SW 1271 (cell line): ENCODE data around the gene STRAP.
A peak's percentile ranks its signal among the peaks of the same experiment; 100 is the strongest.

Source experiments
- DNase-seq, 2 experiments: peaks; one replicate each; lab custom pipeline; 2025; lab: John Stamatoyannopoulos, UW

The STRAP gene

GRCh38 chr12:15882118-15882971, at the start of gene STRAP:
Gene STRAP (plus strand): TSS chr12:15882387. CDS start chr12:15882708, 321 bp downstream.
- DNase-seq, result peak; percentile 92 to 99

- no peak for DNase-seq
Observed at GRCh38 chr12:15834575-15834974, 47.6 kb upstream of the STRAP start.

- no peak for DNase-seq
Observed at GRCh38 chr12:15837141-15837790, 44.9 kb upstream of the STRAP start.

- DNase-seq, result no peak
Observed at GRCh38 chr12:15839041-15839440, 43.1 kb upstream of the STRAP start.

GRCh38 chr12:15839682-15840081, 42.5 kb upstream of the STRAP start:
- no peak for DNase-seq

GRCh38 chr12:15842108-15842507, 40.1 kb upstream of the STRAP start:
- no peak for DNase-seq

- no peak for DNase-seq
Observed at GRCh38 chr12:15846887-15847286, 35.3 kb upstream of the STRAP start.

- no peak for DNase-seq
Observed at GRCh38 chr12:15848606-15849005, 33.6 kb upstream of the STRAP start.

GRCh38 chr12:15851045-15851620, 31.1 kb upstream of the STRAP start:
- no peak for DNase-seq

- DNase-seq, result no peak
Observed at GRCh38 chr12:15851919-15852318, 30.3 kb upstream of the STRAP start.

- DNase-seq, result no peak
Observed at GRCh38 chr12:15852383-15852782, 29.8 kb upstream of the STRAP start.

GRCh38 chr12:15853877-15854276, 28.3 kb upstream of the STRAP start:
- DNase-seq, result no peak

GRCh38 chr12:15854916-15855315, 27.3 kb upstream of the STRAP start:
- no peak for DNase-seq

GRCh38 chr12:15855646-15856045, 26.5 kb upstream of the STRAP start:
- DNase-seq, result no peak

- peak; percentile 13 to 72 for DNase-seq
Observed at GRCh38 chr12:15856097-15856982, 25.8 kb upstream of the STRAP start.

GRCh38 chr12:15858353-15858752, 23.8 kb upstream of the STRAP start:
- DNase-seq, result no peak

GRCh38 chr12:15859116-15859515, 23.1 kb upstream of the STRAP start:
- no peak for DNase-seq

GRCh38 chr12:15861404-15861803, 20.8 kb upstream of the STRAP start:
- DNase-seq, result no peak

GRCh38 chr12:15862840-15863239, 19.3 kb upstream of the STRAP start:
- no peak for DNase-seq

GRCh38 chr12:15863372-15863771, 18.8 kb upstream of the STRAP start:
- DNase-seq, result no peak

GRCh38 chr12:15863984-15864383, 18.2 kb upstream of the STRAP start:
- DNase-seq, result no peak

GRCh38 chr12:15868186-15868585, 14.0 kb upstream of the STRAP start:
- DNase-seq, result no peak
